Activated naive CD4-positive, alpha-beta T cell treated with anti-CD3 and anti-CD28 coated beads, Interleukin-2, amount 50 U/mL, for 24 hours (primary cell): ENCODE data around the gene UNC79.

Experiments
- H3K27ac Mint-ChIP-seq: one replicate; pipeline ENCODE4 v1.8.0; 2021; ENCODE audit warnings: mild to moderate bottlenecking, mixed read lengths
- H3K27me3 Mint-ChIP-seq: one replicate; pipeline ENCODE4 v1.8.0; 2021; ENCODE audit warnings: mixed read lengths
- H3K36me3 Mint-ChIP-seq: one replicate; pipeline ENCODE4 v1.8.0; 2021; ENCODE audit warnings: mixed read lengths
- H3K4me1 Mint-ChIP-seq: one replicate; pipeline ENCODE4 v1.8.0; 2021; ENCODE audit warnings: mixed read lengths
- H3K4me3 Mint-ChIP-seq: one replicate; pipeline ENCODE4 v1.8.0; 2021; ENCODE audit warnings: mild to moderate bottlenecking, mixed read lengths
- H3K9me3 Mint-ChIP-seq: one replicate; pipeline ENCODE4 v1.8.0; 2021; ENCODE audit warnings: mixed read lengths

UNC79 gene

DNA sequence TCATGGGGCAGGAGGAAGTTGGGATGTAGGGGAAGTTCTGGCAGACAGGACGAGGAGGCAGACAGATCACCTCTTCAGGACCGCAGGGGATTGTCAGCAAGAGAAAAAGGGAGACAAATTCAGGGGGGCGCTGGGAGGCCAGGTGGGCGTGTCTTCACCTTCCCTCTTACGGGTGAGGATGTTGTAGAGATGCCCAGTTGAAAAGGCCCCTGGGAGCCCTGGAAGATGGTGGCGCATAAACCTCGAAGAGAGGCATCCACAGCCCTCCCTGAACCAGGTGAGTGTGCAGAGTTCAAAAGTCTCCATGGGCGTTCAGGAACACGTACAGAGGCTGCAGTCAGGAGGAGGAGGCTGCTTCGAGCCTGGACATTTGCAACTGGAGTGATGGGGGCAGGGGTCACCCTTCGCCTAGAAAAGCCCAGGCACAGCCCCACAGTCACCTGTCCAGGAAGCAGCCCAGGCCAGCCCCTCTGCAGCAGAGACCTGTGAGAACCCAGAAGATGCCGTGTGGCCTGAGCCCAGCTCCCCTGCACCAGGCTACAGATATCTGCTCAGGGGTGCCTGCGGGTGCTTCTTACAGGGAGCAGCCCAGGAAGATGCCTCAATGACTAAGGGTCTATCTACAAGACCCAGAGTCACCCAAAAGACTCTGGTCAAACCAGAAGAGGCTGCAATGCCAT, 283.1 kb downstream of the UNC79 start:
- H3K27me3 Mint-ChIP-seq = no peaks in the 10 kb centered on the region
- H3K36me3 Mint-ChIP-seq = no peaks in the 10 kb centered on the region
- no peaks in the 10 kb centered on the region for H3K9me3 Mint-ChIP-seq
- H3K4me3 Mint-ChIP-seq = no peak overlapping the region
- no peaks in the 10 kb centered on the region for H3K4me1 Mint-ChIP-seq
- H3K27ac Mint-ChIP-seq = no peak overlapping the region

DNA sequence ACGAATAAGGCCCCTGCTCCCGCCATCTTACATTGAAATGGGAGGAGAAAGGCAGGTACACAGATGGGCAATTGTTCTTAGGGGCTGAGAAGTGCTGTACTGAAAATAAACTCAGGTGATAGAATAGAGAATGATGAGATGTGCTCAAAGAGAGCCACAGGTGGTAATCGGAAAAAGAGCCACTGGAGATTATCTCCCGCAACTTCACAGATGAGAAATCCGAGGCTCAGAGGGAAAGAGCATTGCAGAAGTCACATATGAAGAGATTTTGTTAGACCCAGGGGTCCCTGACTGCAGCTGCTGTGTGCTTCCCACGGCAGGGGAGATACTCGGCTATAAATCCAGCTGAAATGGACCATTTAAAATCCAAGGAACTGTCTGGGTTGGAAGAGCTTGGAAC, 283.9 kb downstream of the UNC79 start:
- H3K9me3 Mint-ChIP-seq = no peaks in the 10 kb centered on the region
- no peak overlapping the region for H3K27ac Mint-ChIP-seq

DNA sequence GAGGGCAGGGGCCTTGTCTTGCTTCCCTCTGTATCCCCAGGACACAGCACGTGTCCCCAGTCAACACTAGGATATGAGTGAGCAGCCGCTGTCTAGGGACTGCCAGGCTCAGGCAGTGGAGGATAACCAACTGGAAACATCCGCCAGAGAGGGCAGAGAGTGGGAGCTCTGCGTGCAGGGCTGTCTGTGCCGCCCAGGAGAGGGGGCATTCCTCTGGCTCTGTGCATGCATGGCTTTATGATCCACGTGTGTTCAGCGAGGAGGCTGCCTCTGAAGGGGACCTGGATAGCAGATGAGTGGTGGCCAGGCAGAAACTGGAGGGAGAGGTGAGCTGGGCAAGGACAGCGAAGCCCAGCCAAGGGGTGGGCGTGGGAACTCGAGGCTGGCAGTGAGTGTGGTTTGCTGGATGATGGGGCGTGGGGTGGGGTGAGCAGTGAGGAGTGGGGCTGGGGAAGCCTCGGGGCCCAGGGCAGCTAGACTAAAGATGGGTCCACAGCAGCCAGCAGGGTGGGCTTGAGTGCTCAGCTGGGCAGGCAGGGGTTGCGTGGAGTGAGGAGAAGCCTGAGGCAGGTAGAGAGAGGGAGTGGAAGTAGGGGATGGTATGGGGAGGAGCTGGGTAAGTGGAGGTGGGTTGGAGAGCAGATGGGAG, 284.7 kb downstream of the UNC79 start:
- no peak overlapping the region for H3K27ac Mint-ChIP-seq

More for the DNA sequence above, 283.9 kb downstream of the UNC79 start:
- no peaks in the 10 kb centered on the region for H3K27me3 Mint-ChIP-seq
- H3K36me3 Mint-ChIP-seq = no peaks in the 10 kb centered on the region
- H3K4me1 Mint-ChIP-seq = no peaks in the 10 kb centered on the region
- no peak overlapping the region for H3K4me3 Mint-ChIP-seq

DNA sequence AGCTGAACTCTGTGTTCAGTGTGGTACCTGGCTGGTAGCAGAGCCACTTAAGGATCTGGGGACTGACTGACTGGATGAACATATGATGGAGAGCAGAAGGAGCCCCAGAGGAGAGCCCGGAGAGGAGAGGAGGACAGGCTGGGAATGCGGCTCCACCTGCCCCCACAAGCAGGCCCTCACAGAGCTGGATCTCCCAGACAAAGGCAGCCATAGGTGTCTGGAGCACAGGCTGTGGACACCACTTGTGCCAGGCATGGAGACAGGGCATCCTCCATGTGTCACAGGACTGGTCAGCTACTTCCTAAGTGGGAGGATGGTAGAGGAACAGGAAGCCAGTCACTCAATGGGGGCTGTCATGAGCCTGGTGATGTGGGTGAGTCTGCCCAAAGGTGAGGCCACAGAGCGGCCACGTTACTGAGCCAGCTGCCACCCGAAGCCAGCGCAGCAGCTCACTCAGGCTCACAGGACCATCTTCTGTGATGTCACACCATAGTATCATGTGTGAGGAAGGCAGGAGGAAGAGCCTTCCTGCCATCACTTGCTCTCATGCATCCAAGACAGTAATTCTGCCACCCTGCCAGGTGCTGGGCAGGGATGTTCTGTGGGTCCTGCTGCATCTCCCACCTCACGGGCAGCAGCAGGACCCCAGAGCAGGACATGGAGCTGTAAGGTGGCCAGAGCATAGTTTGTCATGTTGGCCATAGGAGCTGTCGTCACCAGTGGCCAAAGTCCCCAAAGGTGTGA, 285.4 kb downstream of the UNC79 start:
- Mint-ChIP-seq H3K36me3 (no peaks in the 10 kb centered on the region), H3K27ac (no peak overlapping the region), H3K27me3 (no peaks in the 10 kb centered on the region), H3K4me3 (no peak overlapping the region), H3K9me3 (no peaks in the 10 kb centered on the region), H3K4me1 (no peaks in the 10 kb centered on the region)

More for the DNA sequence above, 284.7 kb downstream of the UNC79 start:
- Mint-ChIP-seq H3K4me3 (no peak overlapping the region), H3K9me3 (no peaks in the 10 kb centered on the region), H3K36me3 (no peaks in the 10 kb centered on the region), H3K4me1 (no peaks in the 10 kb centered on the region), H3K27me3 (no peaks in the 10 kb centered on the region)

DNA sequence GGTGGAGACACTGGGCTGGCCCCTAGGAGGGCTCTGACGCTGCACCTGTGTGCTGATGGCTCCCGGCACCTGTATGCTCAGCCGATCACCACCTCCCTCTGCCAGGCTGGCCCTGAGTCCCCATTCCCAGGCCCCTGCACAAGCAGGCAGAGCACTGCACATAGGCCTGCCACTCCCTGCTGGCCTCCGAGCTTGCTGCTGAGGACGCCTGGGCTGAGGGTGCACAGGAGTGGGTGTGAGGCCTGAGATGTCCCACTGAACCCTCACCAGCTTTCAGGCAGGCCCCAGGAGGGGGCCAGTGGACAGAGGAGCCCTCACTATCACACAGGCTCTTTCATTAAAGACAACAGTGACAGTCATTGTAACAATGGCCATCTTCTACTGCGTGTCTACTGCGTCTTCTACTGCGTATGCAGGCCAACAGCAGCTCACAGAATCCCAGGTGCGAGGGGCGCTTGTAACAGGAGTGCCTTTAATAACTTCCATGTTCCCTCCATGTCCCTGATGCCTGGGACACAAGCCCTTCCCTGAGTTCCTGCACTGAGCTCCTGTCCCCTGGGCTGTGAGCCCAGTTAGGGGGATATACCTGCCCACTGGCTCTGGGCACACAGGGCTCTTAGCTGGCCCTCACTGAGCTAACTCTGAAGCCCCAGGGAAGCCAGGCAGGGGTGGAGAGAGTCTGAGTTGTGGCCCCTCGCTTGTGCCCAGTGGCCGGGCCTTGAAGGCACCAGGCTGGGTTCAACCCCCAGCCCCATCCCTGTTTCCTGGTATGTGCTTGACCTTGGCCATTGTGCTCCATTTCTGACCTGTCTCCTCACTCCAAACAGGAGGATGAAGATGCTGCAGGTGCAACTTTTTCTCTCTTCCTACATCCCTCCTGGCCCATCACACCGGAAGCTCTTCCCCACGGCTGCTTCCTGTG, 286.3 kb downstream of the UNC79 start:
- H3K27me3 Mint-ChIP-seq = no peaks in the 10 kb centered on the region
- no peak overlapping the region for H3K27ac Mint-ChIP-seq
- no peaks in the 10 kb centered on the region for H3K4me1 Mint-ChIP-seq
- H3K4me3 Mint-ChIP-seq = no peak overlapping the region
- no peaks in the 10 kb centered on the region for H3K36me3 Mint-ChIP-seq
- H3K9me3 Mint-ChIP-seq = no peaks in the 10 kb centered on the region

DNA sequence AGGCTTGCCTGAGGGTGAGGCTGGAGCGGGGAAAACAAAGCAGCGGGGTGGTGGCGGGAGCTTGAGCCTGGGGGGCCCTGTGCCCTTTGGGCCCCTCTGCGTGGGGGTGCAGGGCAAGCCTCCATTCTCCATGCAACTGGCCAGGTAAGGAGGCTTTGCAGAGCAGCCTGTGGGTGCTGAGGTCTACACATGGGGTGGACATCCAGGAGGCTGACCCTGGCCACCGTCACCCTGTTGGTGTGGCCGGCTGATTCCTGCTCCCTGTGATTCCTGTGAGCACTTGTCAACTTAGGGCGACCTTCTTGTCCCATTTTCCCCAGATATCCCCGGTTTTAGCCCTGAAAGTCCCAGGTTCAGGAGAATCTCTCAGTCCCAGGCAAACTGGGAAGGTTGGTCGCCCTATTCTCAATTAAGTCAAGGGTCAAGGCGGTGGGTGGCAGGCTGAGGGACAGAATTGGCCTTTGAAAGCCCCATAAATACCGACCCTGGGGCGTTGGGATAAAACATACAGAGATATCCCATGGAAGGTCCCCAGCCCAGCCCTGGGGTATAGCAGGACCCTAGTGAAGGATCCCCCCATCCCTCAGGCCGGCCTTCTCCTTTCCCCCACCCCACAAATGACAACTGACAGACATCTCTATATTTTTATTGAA, 287.1 kb downstream of the UNC79 start:
- Mint-ChIP-seq H3K9me3 (no peaks in the 10 kb centered on the region), H3K4me1 (no peaks in the 10 kb centered on the region), H3K36me3 (no peaks in the 10 kb centered on the region), H3K27me3 (no peaks in the 10 kb centered on the region), H3K27ac (no peak overlapping the region), H3K4me3 (no peak overlapping the region)

DNA sequence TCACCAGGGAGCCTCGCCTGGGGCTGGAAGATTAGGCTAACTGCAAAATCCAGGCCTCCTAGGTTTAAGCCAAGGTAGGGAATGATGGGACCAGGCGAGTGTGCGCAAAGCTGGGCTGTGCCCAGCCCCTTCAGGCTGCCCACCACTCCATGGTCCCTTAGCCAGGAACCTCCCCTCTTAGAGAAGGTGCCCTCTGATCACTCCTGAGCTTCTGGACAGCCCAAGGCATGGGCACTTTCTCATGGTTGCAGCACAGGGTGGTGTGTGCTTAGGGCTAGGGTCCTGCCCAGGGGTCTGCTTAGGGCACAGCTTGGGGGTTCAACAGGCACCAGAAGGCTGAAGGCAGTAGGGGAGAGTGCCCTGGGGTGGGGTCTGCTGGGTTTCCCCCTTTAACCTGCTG, 288.5 kb downstream of the UNC79 start:
- H3K27ac Mint-ChIP-seq = no peak overlapping the region
- no peak overlapping the region for H3K4me3 Mint-ChIP-seq
- no peaks in the 10 kb centered on the region for H3K4me1 Mint-ChIP-seq
- H3K36me3 Mint-ChIP-seq = no peaks in the 10 kb centered on the region
- H3K27me3 Mint-ChIP-seq = no peaks in the 10 kb centered on the region
- H3K9me3 Mint-ChIP-seq = no peaks in the 10 kb centered on the region

DNA sequence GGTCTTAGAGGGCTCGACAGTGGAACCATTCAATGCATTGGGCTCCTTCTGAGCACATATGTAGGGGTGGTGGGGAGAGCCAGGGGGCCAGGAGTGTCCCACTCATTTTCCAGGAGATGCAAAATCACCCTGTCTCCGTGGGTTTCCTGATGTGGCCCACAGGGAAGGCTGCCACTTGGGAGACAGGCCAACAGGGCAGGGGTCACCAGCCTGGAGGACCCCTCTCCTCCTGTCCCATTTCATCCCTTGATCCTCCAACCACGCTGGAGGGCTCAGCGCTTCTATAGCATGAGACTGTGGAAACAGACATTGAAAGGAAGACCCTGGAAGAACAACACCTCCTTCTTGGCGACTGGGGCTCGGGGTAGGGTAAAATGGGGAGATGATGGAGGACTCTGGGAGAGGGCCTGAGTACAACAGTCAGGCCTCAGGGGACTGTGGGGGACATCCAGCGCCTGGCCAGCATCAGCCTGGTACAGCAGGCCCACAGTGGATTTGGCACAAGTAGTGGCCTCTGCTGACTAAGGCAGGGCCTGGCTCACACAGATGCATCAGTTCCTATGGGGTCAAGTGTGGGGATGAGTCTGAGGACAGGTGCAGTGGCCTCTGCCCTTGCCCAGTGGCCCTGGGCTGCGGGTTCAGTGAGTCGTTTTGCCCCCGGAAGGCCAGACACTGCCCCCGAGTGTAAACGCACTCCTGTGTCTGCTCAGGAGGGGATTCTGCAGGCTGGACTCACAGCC, 289.5 kb downstream of the UNC79 start:
- no peaks in the 10 kb centered on the region for H3K36me3 Mint-ChIP-seq
- H3K4me3 Mint-ChIP-seq = no peak overlapping the region
- H3K27ac Mint-ChIP-seq = no peak overlapping the region
- H3K27me3 Mint-ChIP-seq = no peaks in the 10 kb centered on the region
- H3K4me1 Mint-ChIP-seq = no peaks in the 10 kb centered on the region
- H3K9me3 Mint-ChIP-seq = no peaks in the 10 kb centered on the region

DNA sequence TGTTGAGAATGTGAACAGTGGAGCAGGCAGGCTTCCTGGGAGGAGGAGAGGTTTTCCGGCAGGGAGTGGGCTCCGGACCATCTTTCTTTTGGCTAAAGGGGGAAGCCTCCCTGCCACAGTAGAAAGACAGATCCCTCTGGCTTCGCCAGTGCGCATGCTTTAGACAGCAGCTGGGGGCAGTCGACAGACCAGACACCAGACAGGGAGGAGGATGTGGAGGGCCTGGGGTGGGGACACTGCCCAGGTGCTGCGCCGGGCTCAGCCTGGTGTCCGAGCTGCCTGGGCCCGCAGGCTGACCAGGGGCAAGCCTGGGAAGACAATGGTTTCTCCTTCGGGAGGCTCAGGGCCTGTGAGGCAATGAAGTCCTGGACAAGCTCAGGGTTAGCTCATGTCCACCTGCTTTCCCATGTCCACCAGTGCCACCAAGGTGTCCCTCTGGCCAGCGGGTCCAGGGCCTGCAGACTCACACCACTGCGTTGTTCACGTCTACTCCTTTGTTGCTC, 290.3 kb downstream of the UNC79 start:
- Mint-ChIP-seq H3K4me3 (no peak overlapping the region), H3K27ac (no peak overlapping the region), H3K36me3 (no peaks in the 10 kb centered on the region), H3K4me1 (no peaks in the 10 kb centered on the region), H3K9me3 (no peaks in the 10 kb centered on the region), H3K27me3 (no peaks in the 10 kb centered on the region)

DNA sequence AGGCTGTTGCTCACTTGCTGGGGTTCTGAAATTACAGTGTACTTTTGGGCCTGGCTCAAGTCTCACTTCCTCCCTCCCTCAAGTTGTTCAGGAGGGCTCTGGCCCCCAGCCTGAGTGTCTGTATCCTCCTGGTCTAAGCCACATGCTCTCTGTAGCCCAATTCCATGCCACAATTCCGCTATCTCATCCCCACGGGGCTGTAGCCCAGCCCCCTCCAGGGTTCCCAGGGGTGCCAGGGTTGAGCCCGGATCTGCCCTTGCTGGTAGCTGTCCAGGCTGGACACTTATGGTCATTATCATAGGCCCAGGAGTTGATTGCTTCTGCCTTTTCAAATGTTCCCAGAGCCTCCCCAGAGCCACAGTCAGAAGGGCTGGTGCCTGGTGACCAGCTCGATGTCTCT, 292.3 kb downstream of the UNC79 start:
- Mint-ChIP-seq H3K4me3 (no peak overlapping the region), H3K9me3 (no peaks in the 10 kb centered on the region), H3K27ac (no peak overlapping the region), H3K4me1 (no peaks in the 10 kb centered on the region), H3K36me3 (no peaks in the 10 kb centered on the region), H3K27me3 (no peaks in the 10 kb centered on the region)

DNA sequence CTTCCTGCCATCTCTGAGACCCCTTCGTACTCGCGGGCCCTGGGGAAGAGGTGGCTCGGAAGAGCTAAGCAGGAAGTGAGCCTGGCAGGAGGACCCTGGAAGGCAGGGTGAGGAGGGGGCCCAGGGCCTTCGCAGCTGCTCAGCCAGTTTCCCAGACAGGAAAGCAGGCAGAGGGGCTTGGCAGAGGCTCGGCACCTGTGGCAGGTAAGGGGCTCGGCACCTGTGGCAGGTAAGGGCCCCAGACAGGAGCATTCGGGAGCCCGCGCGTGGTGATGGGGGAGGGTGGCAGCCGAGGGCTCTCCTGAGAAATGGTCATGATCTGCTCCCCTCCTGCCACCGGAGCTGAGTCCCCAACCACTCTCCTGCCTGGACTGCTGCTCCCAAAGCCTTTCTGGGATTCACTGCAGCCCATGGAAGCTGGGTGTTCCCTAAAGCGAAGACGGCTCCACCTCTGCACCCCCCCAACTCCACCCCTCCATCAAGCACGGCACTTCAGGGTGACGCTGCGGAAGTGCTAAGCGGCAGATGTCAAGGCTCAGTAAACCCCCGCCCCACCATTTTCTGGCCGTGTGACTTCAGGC, 294.4 kb downstream of the UNC79 start:
- H3K4me3 Mint-ChIP-seq = no peak overlapping the region
- H3K4me1 Mint-ChIP-seq = no peaks in the 10 kb centered on the region
- no peaks in the 10 kb centered on the region for H3K27me3 Mint-ChIP-seq
- no peaks in the 10 kb centered on the region for H3K9me3 Mint-ChIP-seq
- no peaks in the 10 kb centered on the region for H3K36me3 Mint-ChIP-seq
- no peak overlapping the region for H3K27ac Mint-ChIP-seq

DNA sequence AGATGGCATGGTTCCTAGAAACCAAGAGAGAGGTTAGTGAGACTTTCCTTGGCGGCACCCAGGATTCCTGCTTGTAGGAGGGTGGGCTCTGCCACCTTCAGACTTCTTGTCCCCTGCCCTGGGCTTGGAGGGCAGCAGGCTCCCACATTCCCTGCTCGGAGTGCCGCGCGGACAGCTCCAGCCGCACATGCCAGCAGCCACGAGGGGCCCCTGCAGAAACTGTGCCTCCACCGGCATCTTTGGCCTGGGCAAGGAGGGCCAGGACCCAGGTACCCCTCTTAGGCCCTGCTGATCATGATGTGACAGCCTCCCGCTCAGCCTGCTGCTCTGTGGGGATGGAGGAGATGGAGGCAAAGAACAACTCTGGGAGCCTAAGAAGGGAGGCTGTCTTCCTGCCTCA, 295.3 kb downstream of the UNC79 start:
- no peaks in the 10 kb centered on the region for H3K4me1 Mint-ChIP-seq
- no peaks in the 10 kb centered on the region for H3K27me3 Mint-ChIP-seq
- no peak overlapping the region for H3K4me3 Mint-ChIP-seq
- no peak overlapping the region for H3K27ac Mint-ChIP-seq
- no peaks in the 10 kb centered on the region for H3K36me3 Mint-ChIP-seq
- no peaks in the 10 kb centered on the region for H3K9me3 Mint-ChIP-seq

DNA sequence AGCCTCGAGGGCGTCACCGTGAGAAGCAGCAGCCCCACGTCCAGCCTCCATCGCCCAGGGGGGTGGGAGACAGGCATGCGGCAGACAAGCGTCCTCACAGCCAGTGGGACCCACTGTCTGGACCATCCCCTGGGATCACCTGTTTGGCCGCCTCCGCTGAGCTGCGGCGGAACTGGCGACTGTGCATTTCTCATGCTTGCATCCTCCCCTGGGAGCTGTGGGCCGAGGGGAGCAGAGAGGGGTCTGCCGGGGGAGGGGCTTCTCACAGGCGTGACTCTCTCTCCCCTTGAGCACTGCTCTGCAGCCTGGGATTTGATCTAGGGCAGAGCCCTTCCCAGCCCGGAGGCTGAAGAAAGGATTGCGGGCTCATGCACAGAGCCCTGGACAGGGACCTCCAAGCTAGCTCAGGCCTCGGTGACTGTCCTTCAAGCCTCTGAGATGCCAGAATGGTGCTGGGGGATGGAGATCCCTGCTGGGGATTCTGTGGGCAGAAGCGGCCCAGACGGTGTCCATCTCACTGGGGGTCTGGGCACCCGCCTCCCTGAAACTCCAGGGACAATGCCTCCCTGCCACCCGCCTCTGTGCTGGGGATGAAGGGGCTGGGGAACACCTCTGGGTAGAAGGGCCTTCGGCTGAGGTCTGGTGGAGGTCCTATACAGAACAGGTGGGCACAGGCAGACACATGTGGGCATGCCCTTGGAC, 296.5 kb downstream of the UNC79 start:
- Mint-ChIP-seq H3K27me3 (no peaks in the 10 kb centered on the region), H3K36me3 (no peaks in the 10 kb centered on the region), H3K4me3 (no peak overlapping the region), H3K4me1 (no peaks in the 10 kb centered on the region), H3K9me3 (no peaks in the 10 kb centered on the region), H3K27ac (no peak overlapping the region)
